ENCODE measurements around the gene LRP1B.

- TF ChIP-seq CTCF (IDR thresholded peaks at IDR 0.05; ENCODE audit: borderline replicate concordance, extremely low read depth, low read length, poor library complexity, severe bottlenecking) (no peak), EZH2 (IDR thresholded peaks at IDR 0.05; ENCODE audit: borderline replicate concordance, low read depth, low read length, severe bottlenecking) (no peak)
These were observed 483.5 kb downstream of the LRP1B start for GRCh38 chr2:141647353-141647752.

Measured in DND-41 (cell line).